NT2/D1 (cell line): ENCODE data around the gene NRCAM.

ENCODE experiments used
- SUZ12 ChIP-seq: IDR thresholded peaks from 2 replicates; pipeline ENCODE4 v1.6.1; 2011; ENCODE audit not compliant: insufficient read length, insufficient read depth; ENCODE audit errors: extremely low read depth
- ZNF274 ChIP-seq: IDR thresholded peaks from 2 replicates; pipeline ENCODE4 v1.6.1; 2011; ENCODE audit warnings: mild to moderate bottlenecking, low read depth, low read length

- no peak for TF ChIP-seq ZNF274
- TF ChIP-seq SUZ12 = no peak
Observed at GRCh38 chr7:108367314-108367713, 88.9 kb downstream of the NRCAM start.
